Measurements from ENCODE around the gene TMEM198. TPM values are rescaled to one million over a fixed set of nuclear protein-coding genes. Genes with fewer than 3 reads are reported as not detected.

TMEM198 gene
- total RNA-seq, 2 donors from 2014 or later = 3.3 to 5.7 TPM

GRCh38 chr2:219570194-219570923 lies 26.5 kb downstream of the TMEM198 start:
- intact Hi-C loops (cut with DNase I) = no loop called here

GRCh38 chr2:219570924-219571310 lies 27.1 kb downstream of the TMEM198 start:
- DNase-seq = peak in 1 of 4 donors; percentile 43

More at GRCh38 chr2:219570194-219570923, 26.5 kb downstream of the TMEM198 start:
- no peaks in the 10 kb centered on the region for H3K9me3 ChIP-seq
- peaks cover 22% of the 10 kb centered on the region for H3K4me1 ChIP-seq
- DNase-seq = peak; percentile 39 to 54 (median 48)
- no peaks in the 10 kb centered on the region for H3K27me3 ChIP-seq
- no peaks in the 10 kb centered on the region for H3K36me3 ChIP-seq (replicated peaks in 1 of 2; ENCODE audit: insufficient read depth in 1 of 2, low read depth in 2 of 2)
- ATAC-seq = peak; percentile 43
- TF ChIP-seq CTCF (IDR thresholded peaks at IDR 0.05) = no peak
- TF ChIP-seq POLR2A (IDR thresholded peaks at IDR 0.05) = peak; percentile 49 to 57 (median 50)
- 13 to 53% methylated on average over 14 to 64 of the region's 95 CpGs for WGBS, 2 donors
- peak overlapping the region; percentile 65 to 91 (median 86) for H3K27ac ChIP-seq
- H3K4me3 ChIP-seq = peak overlapping the region in 1 of 2 donors; percentile 39

GRCh38 chr2:219571311-219572236 lies 27.7 kb downstream of the TMEM198 start, which contains the start of gene OBSL1:
Gene OBSL1, minus strand, starts transcription at chr2:219571539. Its CDS starts 307 bp downstream, at chr2:219571232.
- peak; percentile 82 to 93 (median 88) for DNase-seq
- peak within 1 kb of the TSS; percentile 65 to 91 (median 86) for H3K27ac ChIP-seq
- H3K4me3 ChIP-seq = peak within 1 kb of the TSS; percentile 39 to 56
- peaks cover 32% of the 10 kb centered on the region for H3K4me1 ChIP-seq
- peak in 2 of 7 experiments; percentile 6 to 10 for TF ChIP-seq CTCF (IDR thresholded peaks at IDR 0.05)
- TF ChIP-seq POLR2A (IDR thresholded peaks at IDR 0.05) = peak; percentile 17 to 70 (median 63)
- WGBS, 2 donors = 6 to 7% methylated on average over 18 to 32 of the region's 42 CpGs
- peak; percentile 78 for ATAC-seq
- intact Hi-C loops (cut with DNase I) = no loop called here
- H3K9me3 ChIP-seq = no peaks in the 10 kb centered on the region
- no peaks in the 10 kb centered on the region for H3K36me3 ChIP-seq (replicated peaks in 1 of 2; ENCODE audit: insufficient read depth in 1 of 2, low read depth in 2 of 2)
- no peaks in the 10 kb centered on the region for H3K27me3 ChIP-seq

More at GRCh38 chr2:219570924-219571310, 27.1 kb downstream of the TMEM198 start:
- peak; percentile 26 for ATAC-seq
- H3K4me3 ChIP-seq = peak overlapping the region; percentile 39 to 56
- 0% methylated on average over 48 of the region's 55 CpGs; no CpG with 5 or more reads in 1 of the 2 donors for WGBS, 2 donors
- H3K27me3 ChIP-seq = no peaks in the 10 kb centered on the region
- peak overlapping the region; percentile 65 to 91 (median 86) for H3K27ac ChIP-seq
- no peak for TF ChIP-seq CTCF (IDR thresholded peaks at IDR 0.05)
- TF ChIP-seq POLR2A (IDR thresholded peaks at IDR 0.05) = no peak
- no peaks in the 10 kb centered on the region for H3K9me3 ChIP-seq
- H3K36me3 ChIP-seq (replicated peaks in 1 of 2; ENCODE audit: insufficient read depth in 1 of 2, low read depth in 2 of 2) = no peaks in the 10 kb centered on the region
- intact Hi-C loops (cut with DNase I) = no loop called here
- peaks cover 27% of the 10 kb centered on the region for H3K4me1 ChIP-seq

GRCh38 chr2:219572237-219573001 lies 28.6 kb downstream of the TMEM198 start, which contains the start of gene INHA:
Gene INHA, plus strand, starts transcription at chr2:219572310. Its CDS starts 65 bp downstream, at chr2:219572375.
- no peaks in the 10 kb centered on the region for H3K27me3 ChIP-seq
- no peak for DNase-seq
- ATAC-seq = no peak
- H3K36me3 ChIP-seq (replicated peaks in 1 of 2; ENCODE audit: insufficient read depth in 1 of 2, low read depth in 2 of 2) = no peaks in the 10 kb centered on the region
- peaks cover 39% of the 10 kb centered on the region for H3K4me1 ChIP-seq
- WGBS, 2 donors = 77 to 78% methylated on average over 5 to 13 of the region's 13 CpGs
- H3K9me3 ChIP-seq = no peaks in the 10 kb centered on the region
- peak within 1 kb of the TSS; percentile 39 to 56 for H3K4me3 ChIP-seq
- TF ChIP-seq CTCF (IDR thresholded peaks at IDR 0.05) (no peak), POLR2A (IDR thresholded peaks at IDR 0.05) (no peak)
- H3K27ac ChIP-seq = peak within 1 kb of the TSS; percentile 65 to 91 (median 86)
- intact Hi-C loops (cut with DNase I) = no loop called here
